Left cardiac atrium (tissue), 4 donors: ENCODE results near the gene SLC9A2. TPM values are rescaled to one million over a fixed set of nuclear protein-coding genes. Genes with fewer than 3 reads are reported as not detected.

Experiments
- ATAC-seq, 2 donors: fragments of 200-7000 bp; cut with Tn5 transposase; one replicate each; pipeline ENCODE4 v1.9.1; 2020; ENCODE audit warnings: mild to moderate bottlenecking in 2 of 2, moderate library complexity in 2 of 2
- DNase-seq: peaks from one replicate; pipeline ENCODE4 v3.0.0-alpha.2; 2020
- intact Hi-C, 2 donors: fragments of 100-400 bp; cut with DNase I; formaldehyde crosslinking; loops; one replicate each; pipeline versions ENCODE4 v1.14.1 to v1.15.1; 2022 to 2023
- total RNA-seq, 2 donors: library from RNA; stranded (reverse); fragmentation: NEBNext Ultra II Directional; extraction: Animal tissue kit (Norgen Biotek cat#: 25700); gene quantifications; one replicate each; pipeline ENCODE4 v1.2.1, GENCODE V29; 2021
- donor health status: DM: no; HTN: yes; CAD: no.
- donor health status: DM: no; HTN: yes; CAD: no; lungs with severe emphysema.
- donor health status: DM: yes; HTN: yes; CAD: no.
- donor health status: Dilated cardiomyopathy.

Gene SLC9A2
- total RNA-seq, 2 donors from 2014 or later, result 0.03 TPM; not detected in 1

GRCh38 chr2:102755284-102755683, 135.9 kb downstream of the SLC9A2 start:
- no peak for DNase-seq
- intact Hi-C loops, result loop anchor here in 1 of 2 donors (10.0 kb wide), 1 partner anchor 50 kb away; no protein-coding TSS in a partner anchor
- no peak for ATAC-seq

GRCh38 chr2:102758439-102758838, 139.1 kb downstream of the SLC9A2 start:
- DNase-seq (no peak), ATAC-seq (no peak)
- intact Hi-C loops, result loop anchor here in 1 of 2 donors (10.0 kb wide), 1 partner anchor 46 kb away; no protein-coding TSS in a partner anchor

Other genes starting within 250 kb of the SLC9A2 start
- 1 to 10 TPM; 1.1 to 1.3 TPM for gene IL18RAP, start 196.4 kb upstream of the SLC9A2 start, total RNA-seq
- not detected for gene SLC9A4, start 146.3 kb upstream of the SLC9A2 start, total RNA-seq
- gene TMEM182, start 142.5 kb downstream of the SLC9A2 start, total RNA-seq, result 100 to 1,000 TPM; 126 to 138 TPM